ENCODE results near the gene SERPINA10.

Gene SERPINA10

GRCh38 chr14:94340533-94340932, 47.5 kb upstream of the SERPINA10 start:
- Histone ChIP-seq H3K27me3 (ENCODE audit: control insufficient read depth, low read length) (peaks cover 24% of the 10 kb centered on the region), H3K36me3 (ENCODE audit: control insufficient read depth, low read length) (no peaks in the 10 kb centered on the region), H3K79me2 (ENCODE audit: control insufficient read depth, low read length) (no peaks in the 10 kb centered on the region), H3K27ac (ENCODE audit: low read depth, low read length) (no peak overlapping the region), H3K4me3 (ENCODE audit: low read length) (no peak overlapping the region), H3K9me2 (replicated peaks; ENCODE audit: control insufficient read depth, low read length) (no peaks in the 10 kb centered on the region; the same call in 1 of the 2 replicates), H3K4me2 (ENCODE audit: low read length) (no peak overlapping the region), H3K4me1 (ENCODE audit: control insufficient read depth, low read length) (peaks cover 10% of the 10 kb centered on the region; the same call in 1 of the 2 replicates), H3K9me3 (ENCODE audit: control insufficient read depth, insufficient read depth, low read length) (no peaks in the 10 kb centered on the region), H3F3A (ENCODE audit: control insufficient read depth, insufficient read depth) (no peaks in the 10 kb centered on the region), H4K20me1 (ENCODE audit: control insufficient read depth, insufficient read depth, low read depth, low read length) (no peaks in the 10 kb centered on the region)
- TF ChIP-seq EZH2phosphoT487 (IDR thresholded peaks at IDR 0.05; ENCODE audit: borderline replicate concordance, low read length) (no peak), CTCF (IDR thresholded peaks at IDR 0.05; ENCODE audit: low read depth, low read length, poor library complexity, severe bottlenecking) (no peak)

GRCh38 chr14:94338023-94338422, 45.0 kb upstream of the SERPINA10 start:
- Histone ChIP-seq H3F3A (ENCODE audit: control insufficient read depth, insufficient read depth) (no peaks in the 10 kb centered on the region), H3K4me1 (ENCODE audit: control insufficient read depth, low read length) (0 out of 2 replicates have a peak, but pooled peaks cover 2% of the 10 kb centered on the region), H3K79me2 (ENCODE audit: control insufficient read depth, low read length) (no peaks in the 10 kb centered on the region), H3K27me3 (ENCODE audit: control insufficient read depth, low read length) (peaks cover 25% of the 10 kb centered on the region), H3K36me3 (ENCODE audit: control insufficient read depth, low read length) (no peaks in the 10 kb centered on the region), H3K9me3 (ENCODE audit: control insufficient read depth, insufficient read depth, low read length) (no peaks in the 10 kb centered on the region), H3K4me3 (ENCODE audit: low read length) (no peak overlapping the region), H3K27ac (ENCODE audit: low read depth, low read length) (no peak overlapping the region), H3K9me2 (replicated peaks; ENCODE audit: control insufficient read depth, low read length) (no peaks in the 10 kb centered on the region; the same call in 1 of the 2 replicates), H3K4me2 (ENCODE audit: low read length) (no peak overlapping the region), H4K20me1 (ENCODE audit: control insufficient read depth, insufficient read depth, low read depth, low read length) (no peaks in the 10 kb centered on the region)
- TF ChIP-seq EZH2phosphoT487 (IDR thresholded peaks at IDR 0.05; ENCODE audit: borderline replicate concordance, low read length), result no peak
- TF ChIP-seq CTCF (IDR thresholded peaks at IDR 0.05; ENCODE audit: low read depth, low read length, poor library complexity, severe bottlenecking), result no peak

- Histone ChIP-seq H3K27me3 (ENCODE audit: control insufficient read depth, low read length) (peaks cover 22% of the 10 kb centered on the region), H3K36me3 (ENCODE audit: control insufficient read depth, low read length) (no peaks in the 10 kb centered on the region), H3K4me3 (ENCODE audit: low read length) (no peak overlapping the region), H3K4me2 (ENCODE audit: low read length) (no peak overlapping the region), H3F3A (ENCODE audit: control insufficient read depth, insufficient read depth) (no peaks in the 10 kb centered on the region), H3K79me2 (ENCODE audit: control insufficient read depth, low read length) (no peaks in the 10 kb centered on the region), H3K4me1 (ENCODE audit: control insufficient read depth, low read length) (no peaks in the 10 kb centered on the region), H3K9me3 (ENCODE audit: control insufficient read depth, insufficient read depth, low read length) (no peaks in the 10 kb centered on the region), H3K27ac (ENCODE audit: low read depth, low read length) (no peak overlapping the region), H3K9me2 (replicated peaks; ENCODE audit: control insufficient read depth, low read length) (no peaks in the 10 kb centered on the region; the same call in 1 of the 2 replicates), H4K20me1 (ENCODE audit: control insufficient read depth, insufficient read depth, low read depth, low read length) (no peaks in the 10 kb centered on the region)
- TF ChIP-seq CTCF (IDR thresholded peaks at IDR 0.05; ENCODE audit: low read depth, low read length, poor library complexity, severe bottlenecking), result no peak
Measured at GRCh38 chr14:94337274-94337673, 44.2 kb upstream of the SERPINA10 start.

All from DOHH2 (cell line).